RWPE2 (cell line): Measurements from ENCODE around the gene LAMB4.

ENCODE experiments used
- ATAC-seq: fragments of 200-7000 bp; cut with Tn5 transposase; 3 replicates; pipeline ENCODE4 v1.9.1; 2021; ENCODE audit warnings: low read depth
- DNase-seq: peaks from one replicate; pipeline ENCODE4 v3.0.0-alpha.2; 2020; ENCODE audit warnings: low spot score
- H3K27ac ChIP-seq: fragments of 450-650 bp; 2 replicates; pipeline ENCODE4 v1.5.1; 2017; ENCODE audit warnings: mild to moderate bottlenecking; ENCODE audit not compliant: poor library complexity, severe bottlenecking
- H3K27me3 ChIP-seq: fragments of 250-450 bp; sonication (Bioruptor Pico); 2 replicates; pipeline ENCODE4 v1.5.1; 2021; ENCODE audit warnings: mild to moderate bottlenecking, moderate library complexity; ENCODE audit not compliant: insufficient read depth, poor library complexity, severe bottlenecking
- H3K36me3 ChIP-seq: fragments of 250-450 bp; sonication (Bioruptor Pico); 2 replicates; pipeline ENCODE4 v1.5.1; 2020; ENCODE audit warnings: low read depth, mild to moderate bottlenecking, moderate library complexity
- H3K4me1 ChIP-seq: fragments of 250-450 bp; sonication (Bioruptor Pico); 2 replicates; pipeline ENCODE4 v1.5.1; 2021; ENCODE audit warnings: mild to moderate bottlenecking, moderate library complexity; ENCODE audit not compliant: insufficient read depth, poor library complexity, severe bottlenecking
- H3K4me3 ChIP-seq: fragments of 250-450 bp; sonication (Bioruptor Pico); 2 replicates; pipeline ENCODE4 v1.5.1; 2021; ENCODE audit warnings: mild to moderate bottlenecking, moderate library complexity; ENCODE audit not compliant: severe bottlenecking
- H3K9me3 ChIP-seq: fragments of 250-450 bp; sonication (Bioruptor Pico); 2 replicates; pipeline ENCODE4 v1.5.1; 2021; ENCODE audit warnings: mild to moderate bottlenecking, moderate library complexity; ENCODE audit not compliant: severe bottlenecking
- TF ChIP-seq, protein P1 (sequence below): fragments of 450-650 bp; IDR thresholded peaks from one replicate; pipeline ENCODE4 v1.5.1; 2017; ENCODE audit warnings: mild to moderate bottlenecking, moderate library complexity; ENCODE audit not compliant: poor library complexity, severe bottlenecking

Gene LAMB4

DNA sequence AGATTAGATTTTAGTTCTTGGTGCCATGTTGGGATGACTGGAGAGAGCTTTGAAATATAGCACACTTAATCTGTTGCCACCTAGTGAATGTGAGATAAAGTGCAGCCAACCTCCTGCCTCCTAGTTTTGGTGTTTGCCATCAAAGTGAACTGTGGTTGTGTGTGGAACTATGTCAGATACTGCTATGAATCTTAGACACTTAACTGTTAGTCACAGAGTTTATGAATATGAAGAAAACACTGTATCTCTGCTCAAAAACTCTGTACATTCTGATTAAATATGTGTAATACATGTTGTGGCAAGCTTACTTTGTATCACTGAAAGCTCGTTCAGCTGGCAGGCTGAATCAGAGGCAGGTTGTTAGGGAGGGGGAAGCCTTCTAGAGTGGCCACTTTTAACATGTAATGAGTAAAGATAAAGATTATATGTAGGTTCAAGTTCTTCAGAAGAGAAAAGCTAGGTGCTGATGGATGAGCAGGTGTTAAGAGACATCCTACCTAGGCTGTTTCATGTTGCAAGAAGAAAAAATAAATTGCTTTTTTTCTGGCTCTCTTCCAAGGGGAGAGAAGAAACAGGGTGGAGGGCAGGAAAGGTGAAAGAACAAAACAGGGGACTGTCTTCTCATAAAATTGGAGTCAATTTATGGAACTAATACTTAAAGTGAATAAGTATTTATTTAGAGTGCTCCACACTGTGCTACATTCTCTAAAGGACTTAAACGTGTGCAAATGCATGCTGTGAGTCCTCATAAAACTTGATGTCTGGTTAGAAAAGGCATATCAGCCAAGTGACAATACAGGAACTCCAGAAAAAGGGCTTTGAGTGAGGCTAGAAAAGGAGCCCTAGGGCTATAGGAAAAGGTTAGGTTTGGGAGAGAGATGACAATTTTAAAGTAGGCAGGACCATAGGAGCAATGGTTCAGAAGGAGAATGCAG, 113.1 kb downstream of the LAMB4 start:
- H3K9me3 ChIP-seq = peaks cover 2% of the 10 kb centered on the region
- no peaks in the 10 kb centered on the region for H3K36me3 ChIP-seq
- H3K27ac ChIP-seq = peak overlapping the region; percentile 77
- ATAC-seq = peak; percentile 82
- peaks cover 46% of the 10 kb centered on the region for H3K4me1 ChIP-seq
- DNase-seq = no peak
- no peaks in the 10 kb centered on the region for H3K27me3 ChIP-seq
- TF ChIP-seq, protein P1, sequence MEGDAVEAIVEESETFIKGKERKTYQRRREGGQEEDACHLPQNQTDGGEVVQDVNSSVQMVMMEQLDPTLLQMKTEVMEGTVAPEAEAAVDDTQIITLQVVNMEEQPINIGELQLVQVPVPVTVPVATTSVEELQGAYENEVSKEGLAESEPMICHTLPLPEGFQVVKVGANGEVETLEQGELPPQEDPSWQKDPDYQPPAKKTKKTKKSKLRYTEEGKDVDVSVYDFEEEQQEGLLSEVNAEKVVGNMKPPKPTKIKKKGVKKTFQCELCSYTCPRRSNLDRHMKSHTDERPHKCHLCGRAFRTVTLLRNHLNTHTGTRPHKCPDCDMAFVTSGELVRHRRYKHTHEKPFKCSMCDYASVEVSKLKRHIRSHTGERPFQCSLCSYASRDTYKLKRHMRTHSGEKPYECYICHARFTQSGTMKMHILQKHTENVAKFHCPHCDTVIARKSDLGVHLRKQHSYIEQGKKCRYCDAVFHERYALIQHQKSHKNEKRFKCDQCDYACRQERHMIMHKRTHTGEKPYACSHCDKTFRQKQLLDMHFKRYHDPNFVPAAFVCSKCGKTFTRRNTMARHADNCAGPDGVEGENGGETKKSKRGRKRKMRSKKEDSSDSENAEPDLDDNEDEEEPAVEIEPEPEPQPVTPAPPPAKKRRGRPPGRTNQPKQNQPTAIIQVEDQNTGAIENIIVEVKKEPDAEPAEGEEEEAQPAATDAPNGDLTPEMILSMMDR = peak; percentile 79
- H3K4me3 ChIP-seq = no peak overlapping the region

DNA sequence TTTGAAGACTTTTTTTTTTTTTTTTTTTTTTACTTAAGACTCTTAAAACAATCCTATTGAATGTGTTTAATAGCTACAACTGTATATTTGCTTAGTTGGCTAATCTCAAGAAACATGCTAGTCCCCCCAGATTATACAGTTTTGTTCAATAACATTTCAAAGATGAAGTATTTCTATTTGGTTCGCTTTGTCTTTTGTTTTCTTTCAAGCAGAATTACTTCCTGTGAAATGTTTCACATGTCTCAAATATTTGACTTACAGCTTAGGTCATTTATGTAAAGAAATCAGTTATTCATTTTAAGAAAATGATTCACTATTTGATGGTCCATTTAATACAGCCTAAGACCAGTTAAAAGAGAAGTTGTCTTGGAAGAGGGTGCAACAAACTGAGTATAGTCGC, 114.4 kb downstream of the LAMB4 start:
- Histone ChIP-seq H3K36me3 (no peaks in the 10 kb centered on the region), H3K4me3 (no peak overlapping the region), H3K27ac (peak overlapping the region; percentile 77), H3K27me3 (no peaks in the 10 kb centered on the region), H3K4me1 (peaks cover 50% of the 10 kb centered on the region), H3K9me3 (no peaks in the 10 kb centered on the region)
- TF ChIP-seq, protein P1 = no peak
- no peak for ATAC-seq
- no peak for DNase-seq

DNA sequence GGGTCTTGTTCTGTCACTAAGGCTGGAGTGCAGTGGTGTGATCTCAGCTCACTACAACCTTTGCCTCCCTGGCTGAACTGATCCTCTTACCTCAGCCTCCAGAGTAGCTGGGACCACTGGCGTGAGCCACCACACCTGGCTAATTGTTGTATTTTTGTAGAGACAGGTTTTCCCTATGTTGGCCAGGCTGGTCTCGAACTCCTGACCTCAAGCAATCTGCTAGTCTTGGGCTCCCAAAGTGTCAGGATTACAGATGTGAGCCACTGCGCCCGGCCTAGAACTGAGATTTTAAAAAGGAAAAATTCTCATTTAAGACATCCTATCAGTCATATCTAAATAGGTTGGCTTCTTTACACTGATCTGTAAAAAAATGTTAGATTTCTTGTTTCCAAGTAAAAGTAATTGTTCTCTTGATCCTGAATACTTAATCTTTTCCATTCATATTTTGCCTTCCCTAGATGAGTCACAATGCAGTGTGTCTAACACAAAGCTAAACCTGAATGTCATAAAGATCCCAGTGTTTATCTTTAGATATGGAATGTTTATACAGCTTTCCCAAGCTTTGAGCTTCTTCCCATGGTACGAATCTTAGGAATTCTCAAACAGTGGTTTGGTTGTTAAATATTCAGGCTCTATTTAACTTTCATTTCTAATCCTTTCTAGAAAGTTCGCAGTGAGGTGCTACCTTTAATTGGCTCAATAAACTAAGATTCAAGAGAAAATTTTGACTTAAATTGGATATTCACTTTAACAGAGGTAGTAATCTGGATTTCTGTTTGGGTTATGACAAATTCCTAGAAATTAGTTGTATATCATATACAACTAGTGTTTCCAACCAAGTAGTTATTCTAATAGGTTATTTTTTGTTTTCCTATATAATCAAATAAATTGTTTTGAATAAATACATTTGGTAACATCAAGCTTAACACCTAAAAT, 115.1 kb downstream of the LAMB4 start:
- DNase-seq (no peak), ATAC-seq (peak; percentile 69)
- H3K27me3 ChIP-seq = no peaks in the 10 kb centered on the region

DNA sequence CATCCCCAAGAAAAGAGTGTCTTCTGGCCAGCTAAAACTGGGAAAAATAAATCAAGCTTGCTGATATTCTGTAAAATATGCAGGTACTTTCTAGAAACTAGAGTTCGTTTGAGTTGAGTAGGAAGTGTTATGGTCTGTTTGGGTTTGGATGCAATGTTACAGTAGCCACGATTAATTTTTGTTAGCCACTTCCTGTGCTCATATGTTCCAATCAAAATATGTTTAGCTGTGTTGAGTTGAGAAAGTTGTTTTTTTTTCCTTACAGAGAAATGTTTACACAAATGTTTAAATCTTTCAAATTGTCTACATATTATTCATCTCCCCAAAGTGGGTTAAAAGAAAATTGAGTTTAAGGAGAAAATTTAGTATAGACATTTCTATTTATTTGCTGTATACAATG, 115.9 kb downstream of the LAMB4 start:
- Histone ChIP-seq H3K9me3 (no peaks in the 10 kb centered on the region), H3K27ac (peak overlapping the region; percentile 77), H3K27me3 (no peaks in the 10 kb centered on the region), H3K36me3 (no peaks in the 10 kb centered on the region), H3K4me1 (peaks cover 57% of the 10 kb centered on the region), H3K4me3 (no peak overlapping the region)
- ATAC-seq = no peak
- TF ChIP-seq, protein P1 = no peak
- no peak for DNase-seq

More for the DNA sequence above, 115.1 kb downstream of the LAMB4 start:
- Histone ChIP-seq H3K9me3 (no peaks in the 10 kb centered on the region), H3K27ac (peak overlapping the region; percentile 77), H3K4me1 (peaks cover 57% of the 10 kb centered on the region), H3K36me3 (no peaks in the 10 kb centered on the region), H3K4me3 (no peak overlapping the region)
- TF ChIP-seq, protein P1 = no peak
